ENCODE results near the gene BABAM2.

The BABAM2 gene

DNA sequence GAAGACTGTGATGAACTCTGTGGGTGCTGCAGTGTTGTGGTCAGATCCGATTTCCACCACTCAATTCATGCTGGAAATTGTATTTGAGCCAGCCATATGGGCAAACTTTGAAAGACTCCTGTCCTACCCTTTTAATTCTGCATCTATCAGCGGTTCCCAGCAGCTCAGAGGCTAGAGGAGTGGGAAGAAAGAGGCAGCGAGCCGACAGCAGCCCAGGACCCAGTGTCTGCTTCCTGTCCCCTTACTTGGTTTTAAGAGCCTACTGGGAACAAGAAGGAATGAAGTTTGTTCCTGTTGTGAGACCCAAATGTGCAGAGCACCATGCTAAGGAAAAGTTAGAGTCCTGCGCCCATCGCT lies 429.5 kb downstream of the BABAM2 start:
- Histone ChIP-seq H3K4me3 (ENCODE audit: low read depth in 1 of 2, low read length in 2 of 2) (no peak overlapping the region), H3K9ac (ENCODE audit: low read depth in 1 of 2, low read length in 2 of 2) (no peak overlapping the region), H3K27ac (ENCODE audit: low read depth, low read length) (no peak overlapping the region), H3K9me3 (ENCODE audit: control insufficient read depth in 1 of 2, low read length in 2 of 2) (no peaks in the 10 kb centered on the region), H3K4me1 (ENCODE audit: control insufficient read depth in 1 of 2, insufficient read depth in 2 of 2, low read length in 2 of 2) (peaks cover 0 to 3% of the 10 kb centered on the region in 2 donors), H3K27me3 (ENCODE audit: control insufficient read depth in 1 of 2, insufficient read depth in 2 of 2, low read length in 2 of 2) (no peaks in the 10 kb centered on the region), H3K36me3 (ENCODE audit: control insufficient read depth in 1 of 2, insufficient read depth in 2 of 2, low read length in 2 of 2) (no peaks in the 10 kb centered on the region)

DNA sequence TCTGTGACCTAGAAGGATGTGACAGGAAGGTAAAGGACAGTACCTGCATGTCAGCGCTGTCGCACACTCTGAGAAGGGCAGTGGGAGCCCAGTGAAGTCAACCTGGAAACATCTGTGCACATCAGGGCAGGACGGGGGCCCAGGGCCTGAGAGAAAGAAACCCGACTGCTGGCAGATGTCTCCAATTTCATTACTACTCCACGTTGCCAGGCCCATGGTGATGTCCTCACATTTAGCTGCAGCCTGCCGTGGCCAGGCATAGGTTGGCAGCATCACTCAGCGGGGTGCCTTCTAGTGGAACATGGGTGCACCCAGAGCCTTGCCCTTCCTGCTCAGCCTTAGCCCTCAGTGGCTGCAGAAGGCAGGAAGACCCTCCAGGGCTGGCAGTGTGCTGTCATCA lies 429.8 kb downstream of the BABAM2 start:
- Histone ChIP-seq H3K36me3 (ENCODE audit: control insufficient read depth in 1 of 2, insufficient read depth in 2 of 2, low read length in 2 of 2) (no peaks in the 10 kb centered on the region), H3K27me3 (ENCODE audit: control insufficient read depth in 1 of 2, insufficient read depth in 2 of 2, low read length in 2 of 2) (no peaks in the 10 kb centered on the region), H3K27ac (ENCODE audit: low read depth, low read length) (no peak overlapping the region), H3K4me3 (ENCODE audit: low read depth in 1 of 2, low read length in 2 of 2) (no peak overlapping the region), H3K4me1 (ENCODE audit: control insufficient read depth in 1 of 2, insufficient read depth in 2 of 2, low read length in 2 of 2) (peaks cover 0 to 3% of the 10 kb centered on the region in 2 donors), H3K9ac (ENCODE audit: low read depth in 1 of 2, low read length in 2 of 2) (no peak overlapping the region), H3K9me3 (ENCODE audit: control insufficient read depth in 1 of 2, low read length in 2 of 2) (no peaks in the 10 kb centered on the region)

DNA sequence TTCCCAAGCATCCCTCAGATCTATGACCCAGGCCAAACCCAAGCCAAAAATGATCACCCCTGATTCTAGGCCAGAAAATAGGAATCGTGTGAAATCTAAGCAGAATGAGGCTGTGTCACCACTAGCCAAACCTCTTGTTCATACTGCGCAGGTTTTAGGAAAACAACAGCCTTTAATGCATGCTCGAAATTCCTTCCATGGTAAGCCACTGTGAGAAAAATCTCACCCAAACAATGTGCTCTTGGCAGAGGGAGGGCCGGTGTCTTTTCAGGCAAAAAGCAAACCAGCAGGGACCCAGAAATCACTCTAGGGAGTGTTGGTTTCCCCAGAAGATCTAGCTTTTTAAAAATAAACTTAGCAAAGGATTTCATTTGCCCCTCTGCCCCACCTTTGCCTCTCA lies 430.9 kb downstream of the BABAM2 start:
- H3K4me1 ChIP-seq (ENCODE audit: control insufficient read depth in 1 of 2, insufficient read depth in 2 of 2, low read length in 2 of 2) = peaks cover 0 to 3% of the 10 kb centered on the region in 2 donors
- no peaks in the 10 kb centered on the region for H3K27me3 ChIP-seq (ENCODE audit: control insufficient read depth in 1 of 2, insufficient read depth in 2 of 2, low read length in 2 of 2)
- no peak overlapping the region for H3K9ac ChIP-seq (ENCODE audit: low read depth in 1 of 2, low read length in 2 of 2)
- H3K9me3 ChIP-seq (ENCODE audit: control insufficient read depth in 1 of 2, low read length in 2 of 2) = no peaks in the 10 kb centered on the region
- no peaks in the 10 kb centered on the region for H3K36me3 ChIP-seq (ENCODE audit: control insufficient read depth in 1 of 2, insufficient read depth in 2 of 2, low read length in 2 of 2)
- no peak overlapping the region for H3K4me3 ChIP-seq (ENCODE audit: low read depth in 1 of 2, low read length in 2 of 2)
- no peak overlapping the region for H3K27ac ChIP-seq (ENCODE audit: low read depth, low read length)

DNA sequence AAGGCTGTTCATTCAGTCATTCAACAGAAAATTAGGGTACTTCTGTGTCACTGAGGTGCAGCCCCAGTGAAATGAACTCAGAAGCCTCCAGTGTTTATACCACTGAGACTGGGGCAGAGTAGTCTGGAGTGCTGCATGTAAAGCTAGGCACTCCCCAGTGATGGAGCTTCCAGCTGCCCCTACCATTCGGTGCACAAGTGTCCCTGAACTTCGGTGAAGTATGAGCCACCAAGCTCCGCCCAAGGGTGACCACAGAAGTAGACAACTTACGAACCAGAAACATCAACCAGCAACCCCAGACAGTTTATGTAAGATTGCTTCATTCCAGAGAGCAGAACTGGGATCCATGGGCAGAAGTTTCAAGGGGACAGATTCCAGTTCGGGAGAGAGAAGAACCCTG lies 431.5 kb downstream of the BABAM2 start:
- Histone ChIP-seq H3K27me3 (ENCODE audit: control insufficient read depth in 1 of 2, insufficient read depth in 2 of 2, low read length in 2 of 2) (no peaks in the 10 kb centered on the region), H3K4me3 (ENCODE audit: low read depth in 1 of 2, low read length in 2 of 2) (no peak overlapping the region), H3K4me1 (ENCODE audit: control insufficient read depth in 1 of 2, insufficient read depth in 2 of 2, low read length in 2 of 2) (peaks cover 0 to 3% of the 10 kb centered on the region in 2 donors), H3K9ac (ENCODE audit: low read depth in 1 of 2, low read length in 2 of 2) (no peak overlapping the region), H3K27ac (ENCODE audit: low read depth, low read length) (no peak overlapping the region), H3K9me3 (ENCODE audit: control insufficient read depth in 1 of 2, low read length in 2 of 2) (no peaks in the 10 kb centered on the region), H3K36me3 (ENCODE audit: control insufficient read depth in 1 of 2, insufficient read depth in 2 of 2, low read length in 2 of 2) (no peaks in the 10 kb centered on the region)

DNA sequence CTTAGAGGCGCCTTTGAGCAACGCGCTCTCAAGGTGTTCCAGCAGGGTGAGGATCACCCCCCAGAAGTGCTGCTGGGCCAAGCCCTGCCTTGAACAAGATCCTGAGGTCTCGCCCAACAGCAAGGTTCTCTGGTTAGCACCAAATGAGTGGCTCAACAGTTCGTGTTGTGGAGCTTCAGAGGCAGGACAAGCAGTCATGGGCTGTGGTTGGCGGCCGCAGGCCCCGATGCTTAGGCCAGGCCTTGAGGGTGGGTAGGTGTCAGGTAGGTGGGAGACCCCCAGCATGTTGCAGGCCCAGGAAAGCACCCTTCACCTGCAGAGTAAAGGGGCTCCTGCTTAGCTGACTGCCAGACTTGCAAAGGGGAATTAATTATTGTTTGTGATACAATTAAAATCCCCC lies 431.9 kb downstream of the BABAM2 start:
- Histone ChIP-seq H3K27ac (ENCODE audit: low read depth, low read length) (no peak overlapping the region), H3K36me3 (ENCODE audit: control insufficient read depth in 1 of 2, insufficient read depth in 2 of 2, low read length in 2 of 2) (no peaks in the 10 kb centered on the region), H3K4me3 (ENCODE audit: low read depth in 1 of 2, low read length in 2 of 2) (no peak overlapping the region), H3K9ac (ENCODE audit: low read depth in 1 of 2, low read length in 2 of 2) (no peak overlapping the region), H3K27me3 (ENCODE audit: control insufficient read depth in 1 of 2, insufficient read depth in 2 of 2, low read length in 2 of 2) (no peaks in the 10 kb centered on the region), H3K9me3 (ENCODE audit: control insufficient read depth in 1 of 2, low read length in 2 of 2) (no peaks in the 10 kb centered on the region), H3K4me1 (ENCODE audit: control insufficient read depth in 1 of 2, insufficient read depth in 2 of 2, low read length in 2 of 2) (peaks cover 0 to 3% of the 10 kb centered on the region in 2 donors)

DNA sequence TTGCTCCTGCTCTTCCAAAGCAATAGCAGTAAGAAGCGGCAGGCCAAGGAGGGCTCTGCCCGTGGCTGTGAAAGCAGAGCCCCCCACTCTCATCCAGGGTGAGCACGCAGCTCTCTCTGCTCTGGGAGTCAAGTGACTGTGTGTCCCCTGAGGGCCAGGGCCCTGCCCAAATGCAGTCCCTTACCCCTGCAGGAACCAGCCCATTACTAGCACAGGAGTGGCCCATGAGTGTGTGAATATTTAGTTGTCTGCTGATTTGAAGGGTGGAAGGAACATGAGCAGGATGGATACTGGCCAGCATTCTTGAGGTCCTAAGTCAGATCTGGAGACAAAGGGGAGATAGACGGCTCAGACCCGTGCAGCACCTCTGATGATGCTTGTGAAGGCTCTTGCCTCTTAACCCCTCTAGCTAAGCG lies 432.5 kb downstream of the BABAM2 start:
- H3K9me3 ChIP-seq (ENCODE audit: control insufficient read depth in 1 of 2, low read length in 2 of 2) = no peaks in the 10 kb centered on the region
- no peak overlapping the region for H3K9ac ChIP-seq (ENCODE audit: low read depth in 1 of 2, low read length in 2 of 2)
- H3K4me3 ChIP-seq (ENCODE audit: low read depth in 1 of 2, low read length in 2 of 2) = no peak overlapping the region
- H3K36me3 ChIP-seq (ENCODE audit: control insufficient read depth in 1 of 2, insufficient read depth in 2 of 2, low read length in 2 of 2) = no peaks in the 10 kb centered on the region
- peaks cover 0 to 8% of the 10 kb centered on the region in 2 donors for H3K4me1 ChIP-seq (ENCODE audit: control insufficient read depth in 1 of 2, insufficient read depth in 2 of 2, low read length in 2 of 2)
- no peaks in the 10 kb centered on the region for H3K27me3 ChIP-seq (ENCODE audit: control insufficient read depth in 1 of 2, insufficient read depth in 2 of 2, low read length in 2 of 2)
- no peak overlapping the region for H3K27ac ChIP-seq (ENCODE audit: low read depth, low read length)

DNA sequence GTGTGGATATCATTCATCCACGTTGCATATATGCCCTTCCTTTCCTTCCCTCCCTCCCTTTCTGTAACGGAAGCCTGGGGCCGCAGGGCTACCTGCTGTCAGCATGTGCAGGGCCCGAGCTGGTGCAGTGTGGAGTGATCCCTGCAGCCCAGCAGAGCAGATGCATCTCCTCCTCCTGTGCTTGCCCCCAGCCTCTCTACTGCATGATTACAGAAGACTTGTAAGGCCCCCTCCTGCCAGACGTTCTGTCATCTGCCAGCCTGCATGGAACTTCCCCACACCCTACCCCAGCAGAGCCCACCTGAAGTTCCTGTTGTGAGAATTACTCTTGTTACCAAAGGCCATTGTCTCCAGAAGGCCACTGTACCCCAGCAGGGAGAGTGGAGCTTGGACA lies 434.6 kb downstream of the BABAM2 start:
- no peaks in the 10 kb centered on the region for H3K36me3 ChIP-seq (ENCODE audit: control insufficient read depth in 1 of 2, insufficient read depth in 2 of 2, low read length in 2 of 2)
- H3K9ac ChIP-seq (ENCODE audit: low read depth in 1 of 2, low read length in 2 of 2) = no peak overlapping the region
- H3K4me3 ChIP-seq (ENCODE audit: low read depth in 1 of 2, low read length in 2 of 2) = no peak overlapping the region
- peaks cover 0 to 8% of the 10 kb centered on the region in 2 donors for H3K4me1 ChIP-seq (ENCODE audit: control insufficient read depth in 1 of 2, insufficient read depth in 2 of 2, low read length in 2 of 2)
- H3K27me3 ChIP-seq (ENCODE audit: control insufficient read depth in 1 of 2, insufficient read depth in 2 of 2, low read length in 2 of 2) = no peaks in the 10 kb centered on the region
- H3K9me3 ChIP-seq (ENCODE audit: control insufficient read depth in 1 of 2, low read length in 2 of 2) = no peaks in the 10 kb centered on the region
- H3K27ac ChIP-seq (ENCODE audit: low read depth, low read length) = no peak overlapping the region

DNA sequence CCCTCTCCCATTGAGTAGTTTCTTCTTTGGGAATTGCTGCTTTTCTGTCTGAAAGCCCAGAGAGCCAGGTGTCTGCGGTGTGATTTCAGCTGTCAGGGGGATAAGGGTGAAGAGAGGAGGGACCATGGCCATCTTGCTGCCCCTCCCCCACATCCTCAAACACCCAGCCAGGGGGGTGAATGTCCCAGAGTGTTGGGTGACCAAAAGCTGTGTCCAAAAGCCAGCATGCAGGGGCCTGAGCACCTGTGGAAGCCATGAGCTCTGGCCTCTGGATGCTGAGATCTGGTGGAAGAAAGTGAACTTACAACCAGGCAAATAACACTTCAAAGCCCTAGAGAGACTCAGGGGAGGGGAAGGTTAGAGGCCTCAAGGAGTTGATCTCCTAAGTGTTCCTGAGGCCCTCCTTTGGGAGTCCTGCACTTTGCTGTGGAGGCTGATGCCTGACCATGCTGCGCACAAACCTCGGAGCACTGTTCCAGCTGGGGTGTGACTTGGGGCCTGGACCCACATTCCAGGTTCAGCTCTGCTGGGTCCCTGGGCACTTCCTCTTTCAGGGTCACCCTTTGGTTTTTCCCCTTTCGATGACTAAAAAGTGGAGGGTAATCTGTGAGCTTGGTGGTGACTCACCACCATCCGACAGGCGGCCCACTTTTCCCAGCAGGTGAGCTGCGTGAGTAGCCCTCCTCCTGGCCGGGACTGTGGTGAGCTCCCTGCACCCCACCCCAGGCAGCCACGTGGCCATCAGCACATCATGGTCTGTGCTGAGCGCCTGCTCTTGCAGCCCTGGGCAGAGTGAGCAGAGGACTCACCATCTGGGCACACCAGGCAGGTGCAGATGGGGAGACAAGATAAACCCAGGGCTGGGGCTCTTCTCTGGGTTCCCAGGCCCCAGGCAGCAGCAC lies 435.3 kb downstream of the BABAM2 start:
- Histone ChIP-seq H3K9ac (ENCODE audit: low read depth in 1 of 2, low read length in 2 of 2) (no peak overlapping the region), H3K4me3 (ENCODE audit: low read depth in 1 of 2, low read length in 2 of 2) (no peak overlapping the region), H3K27ac (ENCODE audit: low read depth, low read length) (no peak overlapping the region), H3K9me3 (ENCODE audit: control insufficient read depth in 1 of 2, low read length in 2 of 2) (no peaks in the 10 kb centered on the region), H3K36me3 (ENCODE audit: control insufficient read depth in 1 of 2, insufficient read depth in 2 of 2, low read length in 2 of 2) (no peaks in the 10 kb centered on the region), H3K4me1 (ENCODE audit: control insufficient read depth in 1 of 2, insufficient read depth in 2 of 2, low read length in 2 of 2) (peaks cover 0 to 8% of the 10 kb centered on the region in 2 donors), H3K27me3 (ENCODE audit: control insufficient read depth in 1 of 2, insufficient read depth in 2 of 2, low read length in 2 of 2) (no peaks in the 10 kb centered on the region)

DNA sequence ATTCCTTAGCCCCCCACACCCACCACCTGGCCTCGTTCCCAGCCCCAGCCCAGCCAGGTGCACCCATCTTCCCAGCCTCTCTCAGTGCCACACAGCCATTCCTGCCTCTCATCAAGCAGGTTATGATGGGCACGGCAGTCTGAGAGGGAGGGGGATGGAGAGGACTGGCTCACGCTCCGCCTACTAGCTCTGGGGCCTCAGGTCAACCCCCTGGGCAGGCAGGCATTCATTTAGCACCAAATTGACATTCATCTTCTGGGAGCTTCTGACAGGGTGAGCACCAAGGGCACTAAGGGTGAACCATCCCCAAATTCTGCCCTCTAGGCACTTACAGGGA lies 435.9 kb downstream of the BABAM2 start:
- Histone ChIP-seq H3K4me3 (ENCODE audit: low read depth in 1 of 2, low read length in 2 of 2) (no peak overlapping the region), H3K9ac (ENCODE audit: low read depth in 1 of 2, low read length in 2 of 2) (no peak overlapping the region), H3K36me3 (ENCODE audit: control insufficient read depth in 1 of 2, insufficient read depth in 2 of 2, low read length in 2 of 2) (no peaks in the 10 kb centered on the region), H3K4me1 (ENCODE audit: control insufficient read depth in 1 of 2, insufficient read depth in 2 of 2, low read length in 2 of 2) (peaks cover 0 to 8% of the 10 kb centered on the region in 2 donors), H3K9me3 (ENCODE audit: control insufficient read depth in 1 of 2, low read length in 2 of 2) (no peaks in the 10 kb centered on the region), H3K27ac (ENCODE audit: low read depth, low read length) (no peak overlapping the region), H3K27me3 (ENCODE audit: control insufficient read depth in 1 of 2, insufficient read depth in 2 of 2, low read length in 2 of 2) (no peaks in the 10 kb centered on the region)

DNA sequence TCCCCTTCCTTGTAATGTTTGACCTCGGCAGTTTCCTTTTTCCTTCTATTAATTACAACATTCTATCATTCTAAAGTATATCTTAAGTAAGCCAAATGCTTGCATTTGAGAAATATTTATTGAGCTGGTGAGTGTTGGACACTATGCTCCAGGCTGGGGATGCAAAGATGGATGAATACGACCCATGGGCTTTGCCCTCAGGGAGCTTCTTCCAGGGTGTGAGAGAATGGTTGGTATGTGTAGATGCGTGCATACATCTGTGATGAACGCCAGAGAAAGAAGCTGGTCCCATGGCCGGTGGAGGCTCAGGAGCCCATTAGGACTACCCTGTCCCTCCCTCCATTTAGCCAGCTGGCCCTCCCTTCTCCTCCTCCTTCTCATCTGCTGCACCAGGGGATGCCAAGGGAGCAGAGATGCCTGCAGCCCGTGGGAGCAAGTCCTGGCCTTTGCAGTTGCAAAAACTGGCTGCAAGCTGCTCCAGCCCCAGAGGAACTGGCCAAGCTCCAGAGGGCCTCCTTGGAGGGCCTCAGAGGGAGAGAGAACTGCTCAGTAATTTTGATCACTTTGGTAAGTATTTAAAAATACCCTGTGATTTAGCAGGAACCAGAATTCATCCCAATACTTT lies 436.5 kb downstream of the BABAM2 start:
- Histone ChIP-seq H3K36me3 (ENCODE audit: control insufficient read depth in 1 of 2, insufficient read depth in 2 of 2, low read length in 2 of 2) (no peaks in the 10 kb centered on the region), H3K9ac (ENCODE audit: low read depth in 1 of 2, low read length in 2 of 2) (no peak overlapping the region), H3K4me3 (ENCODE audit: low read depth in 1 of 2, low read length in 2 of 2) (no peak overlapping the region), H3K9me3 (ENCODE audit: control insufficient read depth in 1 of 2, low read length in 2 of 2) (no peaks in the 10 kb centered on the region), H3K27ac (ENCODE audit: low read depth, low read length) (no peak overlapping the region), H3K27me3 (ENCODE audit: control insufficient read depth in 1 of 2, insufficient read depth in 2 of 2, low read length in 2 of 2) (no peaks in the 10 kb centered on the region), H3K4me1 (ENCODE audit: control insufficient read depth in 1 of 2, insufficient read depth in 2 of 2, low read length in 2 of 2) (peaks cover 0 to 8% of the 10 kb centered on the region in 2 donors)
